NB4 (cell line): ENCODE results near the gene ROBO3.

Experiments
- DNase-seq: peaks from one replicate; pipeline ENCODE4 v3.0.0; 2010; ENCODE audit warnings: low read depth
- H3K4me3 ChIP-seq: one replicate; pipeline ENCODE4 v1.5.1; 2011; ENCODE audit warnings: mild to moderate bottlenecking, low read depth, low read length, moderate library complexity
- CTCF ChIP-seq: IDR thresholded peaks from one replicate; pipeline ENCODE4 v1.5.1; 2012; ENCODE audit warnings: low read depth, low read length
- MAX ChIP-seq: IDR thresholded peaks from 2 replicates; pipeline ENCODE4 v1.6.1; 2011; ENCODE audit warnings: low read depth, low read length
- MYC ChIP-seq: IDR thresholded peaks from 2 replicates; pipeline ENCODE4 v1.6.1; 2011; ENCODE audit warnings: low read depth, low read length
- POLR2A ChIP-seq: IDR thresholded peaks from 2 replicates; pipeline ENCODE4 v1.6.1; 2011; ENCODE audit warnings: mild to moderate bottlenecking; ENCODE audit not compliant: insufficient read length; ENCODE audit errors: extremely low read depth

The ROBO3 gene

GRCh38 chr11:124923296-124923695, 58.1 kb downstream of the ROBO3 start:
- DNase-seq = no peak
- TF ChIP-seq POLR2A = no peak
- no peak for TF ChIP-seq MAX
- no peak for TF ChIP-seq MYC
- no peak for TF ChIP-seq CTCF
- H3K4me3 ChIP-seq = no peak overlapping the region

- H3K4me3 ChIP-seq = no peak overlapping the region
- TF ChIP-seq MAX (no peak), MYC (no peak), CTCF (no peak), POLR2A (no peak)
- no peak for DNase-seq
These were observed 63.9 kb downstream of the ROBO3 start for GRCh38 chr11:124928942-124929665.

- no peak for DNase-seq
- no peak overlapping the region for H3K4me3 ChIP-seq
- TF ChIP-seq MYC (no peak), MAX (no peak), CTCF (no peak), POLR2A (no peak)
These were observed 65.6 kb downstream of the ROBO3 start for GRCh38 chr11:124930799-124931198.
